ENCODE results near the gene TBC1D8B. TPM values are rescaled to one million over a fixed set of nuclear protein-coding genes. Genes with fewer than 3 reads are reported as not detected.
"Not testable (repeated sequence)": the region's sequence is repeated elsewhere in the genome, so short reads cannot be mapped to it uniquely, and the experiment has no call there.

TBC1D8B gene
- polyA plus RNA-seq, 1 experiment, result 13.6 TPM

DNA sequence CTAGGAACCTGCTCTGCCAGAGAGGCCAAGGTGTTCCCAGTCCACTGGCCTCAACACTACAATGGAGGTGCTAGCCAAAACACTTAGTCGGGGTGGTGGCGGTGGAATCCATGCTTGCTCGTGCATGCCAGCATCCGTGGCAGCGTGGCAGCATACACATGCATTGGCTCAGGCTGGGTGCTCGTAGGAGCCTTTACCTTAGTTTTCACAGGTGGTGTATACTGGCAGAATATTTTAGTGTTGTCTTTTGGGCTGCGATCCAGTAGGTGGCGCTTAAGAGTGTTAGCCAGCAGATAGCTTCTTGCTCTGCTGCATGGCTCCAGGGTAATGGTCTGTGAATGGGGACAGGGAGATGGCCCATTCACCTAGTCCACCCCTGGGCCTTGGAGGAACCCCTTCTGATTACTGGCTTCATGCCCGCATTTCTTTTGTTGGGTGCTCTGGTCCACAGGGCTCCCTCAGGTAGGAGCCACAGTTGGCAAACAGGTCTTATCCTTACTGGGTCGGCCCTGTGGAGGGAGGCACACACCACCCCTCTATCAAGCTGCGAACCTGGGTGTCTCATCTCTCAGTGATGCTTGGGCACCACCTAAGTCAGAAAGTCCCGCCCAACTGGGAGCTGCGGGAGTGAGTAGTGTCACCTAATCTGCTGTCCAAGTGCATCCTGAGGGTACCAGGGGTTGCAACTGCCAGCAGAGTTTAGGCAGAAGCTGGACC is 60.7 kb downstream of the TBC1D8B start:
- no peak overlapping the region for H3K4me3 ChIP-seq (ENCODE audit: low read depth, low read length)
- ChIA-PET POLR2A (no interaction called here), CTCF (interaction anchor here (0.6 to 1.1 kb wide), 3 partner anchors 9 to 731 kb away, joined by 3 to 4 read pairs (median 3); no protein-coding TSS in a partner anchor)
- H3K27ac ChIP-seq (ENCODE audit: low read depth, low read length), result no peak overlapping the region
- H3K27me3 ChIP-seq (ENCODE audit: control insufficient read depth, insufficient read depth, low read length), result no peaks in the 10 kb centered on the region
- peak; percentile 17; the same call in 1 of the 2 replicates for TF ChIP-seq CTCF (IDR thresholded peaks at IDR 0.05; ENCODE audit: low read depth, low read length)
- no peak for DNase-seq (ENCODE audit: low read depth, low spot score)
- H3K9me3 ChIP-seq (ENCODE audit: control insufficient read depth, insufficient read depth, low read length), result no peaks in the 10 kb centered on the region

DNA sequence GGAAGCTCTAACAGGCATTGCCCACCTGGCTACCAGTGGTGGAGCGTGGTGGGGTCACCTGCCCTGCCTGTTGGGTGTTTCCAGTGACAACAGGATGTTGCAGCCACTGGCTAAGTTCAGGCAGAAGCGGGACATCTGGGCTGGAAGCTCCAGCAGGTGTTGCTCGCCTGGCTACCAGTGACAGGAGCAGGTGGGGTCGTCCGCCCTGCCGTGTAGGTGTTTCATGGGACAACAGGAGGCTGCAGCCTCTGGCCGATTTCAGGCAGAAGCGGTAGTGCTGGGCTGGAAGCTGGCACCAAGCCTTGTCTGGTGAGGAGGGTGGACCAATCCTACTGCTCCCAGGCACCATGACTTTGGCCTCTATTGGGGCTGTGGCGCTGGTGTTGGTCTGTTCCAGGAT is 61.2 kb downstream of the TBC1D8B start:
- no peak overlapping the region for H3K4me3 ChIP-seq (ENCODE audit: low read depth, low read length)
- H3K27me3 ChIP-seq (ENCODE audit: control insufficient read depth, insufficient read depth, low read length), result no peaks in the 10 kb centered on the region
- TF ChIP-seq CTCF (IDR thresholded peaks at IDR 0.05; ENCODE audit: low read depth, low read length), result no peak
- H3K27ac ChIP-seq (ENCODE audit: low read depth, low read length), result no peak overlapping the region
- no peaks in the 10 kb centered on the region for H3K9me3 ChIP-seq (ENCODE audit: control insufficient read depth, insufficient read depth, low read length)
- ChIA-PET POLR2A (no interaction called here), CTCF (interaction anchor here (0.6 kb wide), 1 partner anchor 731 kb away, joined by 3 read pairs; no protein-coding TSS in a partner anchor)
- DNase-seq (ENCODE audit: low read depth, low spot score), result no peak

DNA sequence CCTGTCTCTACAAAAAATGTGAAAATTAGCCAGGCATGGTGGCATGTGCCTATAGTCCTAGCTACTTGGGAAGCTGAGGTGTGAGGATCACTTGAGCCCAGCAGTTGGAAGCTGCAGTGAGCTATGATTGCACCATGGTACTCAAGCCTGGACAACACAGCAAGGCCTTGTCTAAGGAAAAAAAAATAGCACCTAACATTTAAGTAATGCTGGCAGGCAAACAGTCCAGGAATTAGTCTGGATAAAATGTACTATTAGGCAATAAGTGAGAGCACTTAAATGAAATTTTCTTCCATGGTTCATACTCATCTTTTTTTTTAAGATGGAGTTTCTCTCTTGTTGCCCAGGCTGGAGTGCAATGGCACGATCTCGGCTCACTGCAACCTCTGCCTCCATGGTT is 70.3 kb downstream of the TBC1D8B start:
- H3K27ac ChIP-seq (ENCODE audit: low read depth, low read length); H3K4me3 ChIP-seq (ENCODE audit: low read depth, low read length); H3K9me3 ChIP-seq (ENCODE audit: control insufficient read depth, insufficient read depth, low read length); POLR2A ChIA-PET; H3K27me3 ChIP-seq (ENCODE audit: control insufficient read depth, insufficient read depth, low read length); CTCF ChIA-PET; DNase-seq (ENCODE audit: low read depth, low spot score): not testable (repeated sequence)

DNA sequence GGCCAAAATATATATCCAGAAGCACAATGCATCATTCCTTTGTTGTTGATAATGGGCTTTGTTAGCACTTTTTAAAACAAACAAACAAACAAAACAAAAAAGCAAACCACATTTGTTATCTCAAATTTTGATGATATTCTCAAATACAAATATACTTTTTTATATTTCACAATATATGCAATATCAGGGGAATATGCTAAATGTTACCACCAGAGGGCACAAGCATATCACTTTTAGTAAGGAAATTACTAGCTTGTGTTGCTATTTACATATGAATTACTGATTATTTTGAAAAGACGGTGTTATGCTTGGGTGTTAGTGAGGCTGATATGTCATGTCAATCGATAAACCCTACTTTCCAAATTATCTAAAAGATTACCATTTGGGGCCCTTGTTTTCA is 71.6 kb downstream of the TBC1D8B start:
- no peak overlapping the region for H3K27ac ChIP-seq (ENCODE audit: low read depth, low read length)
- no peaks in the 10 kb centered on the region for H3K9me3 ChIP-seq (ENCODE audit: control insufficient read depth, insufficient read depth, low read length)
- no peaks in the 10 kb centered on the region for H3K27me3 ChIP-seq (ENCODE audit: control insufficient read depth, insufficient read depth, low read length)
- CTCF ChIA-PET, result interaction anchor here (0.6 to 2.7 kb wide), 9 partner anchors 9 to 667 kb away, joined by 3 to 16 read pairs (median 4); no protein-coding TSS in a partner anchor
- peak; percentile 50 for TF ChIP-seq CTCF (IDR thresholded peaks at IDR 0.05; ENCODE audit: low read depth, low read length)
- POLR2A ChIA-PET, result no interaction called here
- no peak for DNase-seq (ENCODE audit: low read depth, low spot score)
- H3K4me3 ChIP-seq (ENCODE audit: low read depth, low read length), result no peak overlapping the region

DNA sequence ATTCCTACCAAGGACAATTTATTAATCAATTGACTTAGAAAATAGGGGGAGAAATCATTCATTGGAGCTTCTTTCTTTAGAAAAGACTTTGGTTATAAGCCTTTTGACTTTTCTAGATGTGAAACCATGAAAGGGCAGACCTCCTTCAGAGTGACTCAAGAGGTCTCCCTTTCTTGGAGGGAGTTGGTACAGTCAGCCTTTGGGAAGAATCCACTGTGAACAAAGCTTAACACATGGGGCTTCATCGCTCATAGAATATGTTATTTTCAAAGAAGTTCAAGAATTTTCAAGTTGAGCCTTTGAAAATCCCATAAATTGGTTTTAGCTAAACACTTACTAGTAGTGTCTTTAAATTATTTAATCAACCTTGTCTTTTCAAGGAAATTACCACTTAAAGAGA is 72.7 kb downstream of the TBC1D8B start:
- no peak for DNase-seq (ENCODE audit: low read depth, low spot score)
- H3K27ac ChIP-seq (ENCODE audit: low read depth, low read length), result peak overlapping the region; percentile 4
- POLR2A ChIA-PET, result no interaction called here
- H3K27me3 ChIP-seq (ENCODE audit: control insufficient read depth, insufficient read depth, low read length), result no peaks in the 10 kb centered on the region
- H3K4me3 ChIP-seq (ENCODE audit: low read depth, low read length), result no peak overlapping the region
- CTCF ChIA-PET, result interaction anchor here (0.6 to 2.7 kb wide), 9 partner anchors 9 to 1019 kb away, joined by 3 to 16 read pairs (median 4); no protein-coding TSS in a partner anchor
- no peaks in the 10 kb centered on the region for H3K9me3 ChIP-seq (ENCODE audit: control insufficient read depth, insufficient read depth, low read length)
- TF ChIP-seq CTCF (IDR thresholded peaks at IDR 0.05; ENCODE audit: low read depth, low read length), result no peak
